SK-N-MC (cell line): ENCODE results near the gene STX16.

ENCODE experiments used
- FOXP2 ChIP-seq: optimal IDR thresholded peaks from 2 replicates; pipeline ENCODE3; 2011; ENCODE audit warnings: mild to moderate bottlenecking, moderate library complexity; ENCODE audit not compliant: insufficient read depth; ENCODE audit errors: extremely low read length, control extremely low read depth
- POLR2AphosphoS5 ChIP-seq: IDR thresholded peaks from 2 replicates; pipeline ENCODE4 v1.6.1; 2012; ENCODE audit warnings: mild to moderate bottlenecking, low read depth, low read length, borderline replicate concordance

DNA sequence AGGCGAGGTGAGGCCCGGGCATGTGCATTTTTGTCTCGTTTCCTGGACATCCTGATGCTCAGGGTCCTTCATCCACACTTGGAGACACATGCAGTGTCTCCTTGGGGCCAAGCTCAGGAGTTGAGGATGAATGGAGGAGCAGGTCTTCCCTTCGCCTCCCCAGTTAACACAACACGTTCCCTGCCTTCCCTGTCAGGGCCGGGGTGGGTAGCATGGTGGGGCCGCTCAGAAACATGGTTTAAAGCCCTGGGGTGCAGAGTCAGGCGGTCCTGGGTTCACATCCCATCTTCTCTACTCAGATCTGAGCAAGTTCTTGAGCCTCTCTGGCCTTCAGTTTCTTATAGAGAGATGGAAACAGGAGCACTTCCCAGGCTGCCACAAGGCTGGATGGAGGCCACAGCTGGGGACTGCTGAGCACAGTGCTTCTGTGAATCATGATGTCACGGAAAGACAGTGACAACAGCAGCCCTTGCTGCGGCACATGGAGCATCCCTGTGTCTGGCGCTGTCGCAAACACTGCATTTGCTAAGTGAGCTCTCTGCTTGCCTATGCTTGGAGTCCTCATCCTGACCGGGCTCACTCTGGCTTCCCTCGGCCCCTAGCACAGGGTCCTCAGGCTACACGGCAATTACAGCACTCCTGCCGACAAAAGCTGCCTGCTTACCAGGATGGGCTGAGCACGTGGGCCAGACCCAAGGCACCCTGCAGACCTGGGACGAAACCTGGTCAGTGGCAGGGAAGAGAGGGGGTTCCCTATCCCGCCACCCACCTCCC lies 45.6 kb upstream of the STX16 start:
- TF ChIP-seq POLR2AphosphoS5 (no peak), FOXP2 (no peak)
